RWPE2 (cell line): Measurements from ENCODE around the gene LRWD1.

ENCODE experiments used
- ATAC-seq: fragments of 200-7000 bp; cut with Tn5 transposase; 3 replicates; pipeline ENCODE4 v1.9.1; 2021; ENCODE audit warnings: low read depth
- DNase-seq: peaks from one replicate; pipeline ENCODE4 v3.0.0-alpha.2; 2020; ENCODE audit warnings: low spot score
- H3K27ac ChIP-seq: fragments of 450-650 bp; 2 replicates; pipeline ENCODE4 v1.5.1; 2017; ENCODE audit warnings: mild to moderate bottlenecking; ENCODE audit not compliant: poor library complexity, severe bottlenecking
- H3K27me3 ChIP-seq: fragments of 250-450 bp; sonication (Bioruptor Pico); 2 replicates; pipeline ENCODE4 v1.5.1; 2021; ENCODE audit warnings: mild to moderate bottlenecking, moderate library complexity; ENCODE audit not compliant: insufficient read depth, poor library complexity, severe bottlenecking
- H3K36me3 ChIP-seq: fragments of 250-450 bp; sonication (Bioruptor Pico); 2 replicates; pipeline ENCODE4 v1.5.1; 2020; ENCODE audit warnings: low read depth, mild to moderate bottlenecking, moderate library complexity
- H3K4me1 ChIP-seq: fragments of 250-450 bp; sonication (Bioruptor Pico); 2 replicates; pipeline ENCODE4 v1.5.1; 2021; ENCODE audit warnings: mild to moderate bottlenecking, moderate library complexity; ENCODE audit not compliant: insufficient read depth, poor library complexity, severe bottlenecking
- H3K4me3 ChIP-seq: fragments of 250-450 bp; sonication (Bioruptor Pico); 2 replicates; pipeline ENCODE4 v1.5.1; 2021; ENCODE audit warnings: mild to moderate bottlenecking, moderate library complexity; ENCODE audit not compliant: severe bottlenecking
- H3K9me3 ChIP-seq: fragments of 250-450 bp; sonication (Bioruptor Pico); 2 replicates; pipeline ENCODE4 v1.5.1; 2021; ENCODE audit warnings: mild to moderate bottlenecking, moderate library complexity; ENCODE audit not compliant: severe bottlenecking
- CTCF ChIP-seq: fragments of 450-650 bp; IDR thresholded peaks from one replicate; pipeline ENCODE4 v1.5.1; 2017; ENCODE audit warnings: mild to moderate bottlenecking, moderate library complexity; ENCODE audit not compliant: poor library complexity, severe bottlenecking

Gene LRWD1

GRCh38 chr7:102447311-102447710, 17.5 kb upstream of the LRWD1 start:
- no peak for DNase-seq
- no peaks in the 10 kb centered on the region for H3K4me1 ChIP-seq
- H3K4me3 ChIP-seq = no peak overlapping the region
- no peaks in the 10 kb centered on the region for H3K36me3 ChIP-seq
- no peak for ATAC-seq
- no peak for TF ChIP-seq CTCF
- H3K27me3 ChIP-seq = no peaks in the 10 kb centered on the region
- H3K27ac ChIP-seq = no peak overlapping the region
- no peaks in the 10 kb centered on the region for H3K9me3 ChIP-seq

GRCh38 chr7:102449136-102449535, 15.6 kb upstream of the LRWD1 start:
- ATAC-seq (no peak), DNase-seq (no peak)
- no peaks in the 10 kb centered on the region for H3K27me3 ChIP-seq
- no peaks in the 10 kb centered on the region for H3K9me3 ChIP-seq
- no peak for TF ChIP-seq CTCF
- H3K36me3 ChIP-seq = no peaks in the 10 kb centered on the region
- H3K4me3 ChIP-seq = no peak overlapping the region
- no peak overlapping the region for H3K27ac ChIP-seq
- no peaks in the 10 kb centered on the region for H3K4me1 ChIP-seq

- no peak overlapping the region for H3K4me3 ChIP-seq
- no peaks in the 10 kb centered on the region for H3K36me3 ChIP-seq
- ATAC-seq = 0 out of 3 replicates have a peak, but pooled peaks have one; percentile 18
- TF ChIP-seq CTCF = peak; percentile 43
- no peaks in the 10 kb centered on the region for H3K27me3 ChIP-seq
- H3K27ac ChIP-seq = no peak overlapping the region
- H3K9me3 ChIP-seq = no peaks in the 10 kb centered on the region
- no peak for DNase-seq
- H3K4me1 ChIP-seq = no peaks in the 10 kb centered on the region
Observed at GRCh38 chr7:102450242-102450641, 14.5 kb upstream of the LRWD1 start.

- Histone ChIP-seq H3K27me3 (no peaks in the 10 kb centered on the region), H3K9me3 (no peaks in the 10 kb centered on the region), H3K4me3 (no peak overlapping the region), H3K27ac (no peak overlapping the region), H3K36me3 (no peaks in the 10 kb centered on the region; the same call in 1 of the 2 replicates), H3K4me1 (no peaks in the 10 kb centered on the region)
- TF ChIP-seq CTCF = peak; percentile 38
- peak; percentile 88 for ATAC-seq
- DNase-seq = no peak
Observed at GRCh38 chr7:102451371-102452054, 13.3 kb upstream of the LRWD1 start.

GRCh38 chr7:102452451-102452850, 12.3 kb upstream of the LRWD1 start:
- ATAC-seq (no peak), DNase-seq (no peak)
- H3K27ac ChIP-seq = no peak overlapping the region
- no peaks in the 10 kb centered on the region for H3K9me3 ChIP-seq
- no peak overlapping the region for H3K4me3 ChIP-seq
- no peaks in the 10 kb centered on the region for H3K4me1 ChIP-seq
- no peak for TF ChIP-seq CTCF
- H3K36me3 ChIP-seq = peaks cover 7% of the 10 kb centered on the region; the same call in 1 of the 2 replicates
- H3K27me3 ChIP-seq = no peaks in the 10 kb centered on the region
